AG04449 (cell line): ENCODE results near the gene PRDX4.

Experiments
- CTCF ChIA-PET: fragments of 350-600 bp; formaldehyde crosslinking; extraction: SDS; loops from one replicate; lab custom pipeline; 2021; ENCODE audit warnings: antibody characterized with exemption; lab: Yijun Ruan, JAX
- POLR2A ChIA-PET: fragments of 400-600, 350-600 bp; formaldehyde crosslinking; extraction: SDS; loops from one replicate; lab custom pipeline; 2020; ENCODE audit warnings: antibody characterized with exemption, inconsistent platforms; lab: Yijun Ruan, JAX
- DNase-seq: peaks from one replicate; pipeline ENCODE4 v3.0.0-alpha.2; 2010; ENCODE audit warnings: low read depth, low spot score
- H3K4me3 ChIP-seq: 2 replicates; pipeline ENCODE4 v1.5.1; 2011; ENCODE audit warnings: low read depth, mild to moderate bottlenecking, control low read depth, low read length
- TF ChIP-seq, protein P1 (sequence below): IDR thresholded peaks from one replicate; pipeline ENCODE4 v1.5.1; 2011; ENCODE audit warnings: mild to moderate bottlenecking, moderate library complexity, low read length, control low read depth, inconsistent platforms; ENCODE audit not compliant: insufficient read depth; ENCODE audit errors: missing control alignments

PRDX4 gene

DNA sequence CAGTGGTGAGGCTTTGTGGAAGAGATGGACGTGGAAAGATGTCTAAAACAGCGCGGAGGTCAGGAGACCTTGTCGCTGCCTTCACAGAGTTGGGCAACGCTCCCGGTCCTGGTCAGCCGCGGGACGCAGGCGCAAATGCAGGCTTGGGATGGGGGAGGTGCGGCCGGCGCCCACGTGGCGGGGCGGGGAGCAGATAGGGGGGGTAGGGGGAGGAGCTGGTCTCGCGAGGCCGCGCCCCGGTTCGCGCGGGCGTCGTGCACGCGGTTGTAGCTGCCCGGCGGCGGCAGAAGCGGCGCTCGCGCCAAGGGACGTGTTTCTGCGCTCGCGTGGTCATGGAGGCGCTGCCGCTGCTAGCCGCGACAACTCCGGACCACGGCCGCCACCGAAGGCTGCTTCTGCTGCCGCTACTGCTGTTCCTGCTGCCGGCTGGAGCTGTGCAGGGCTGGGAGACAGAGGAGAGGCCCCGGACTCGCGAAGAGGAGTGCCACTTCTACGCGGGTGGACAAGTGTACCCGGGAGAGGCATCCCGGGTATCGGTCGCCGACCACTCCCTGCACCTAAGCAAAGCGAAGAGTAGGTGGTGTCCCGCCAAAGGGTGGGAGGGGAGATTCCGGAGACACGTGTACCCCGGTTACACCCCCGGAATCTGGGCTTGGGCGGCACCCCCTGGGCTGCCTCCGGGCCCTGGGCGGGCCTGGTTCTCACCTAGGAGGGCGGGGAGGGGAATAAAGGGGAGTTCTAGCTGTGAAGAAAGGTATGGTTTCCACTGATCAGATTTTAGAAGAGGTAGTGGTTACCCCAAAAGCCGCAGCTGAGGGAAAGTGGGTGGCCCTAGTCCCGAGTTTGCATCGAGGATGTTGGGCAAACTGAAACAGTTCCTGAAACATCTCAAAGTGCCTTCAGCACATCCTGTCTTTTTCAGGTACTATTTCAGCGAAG, at the start of gene PRDX4:
PRDX4 (plus strand) TSS at position 255 of the 939 bp plus-strand sequence; CDS start at position 333, 78 bp downstream.
- CTCF ChIA-PET, result no interaction called here
- POLR2A ChIA-PET, result no interaction called here
- H3K4me3 ChIP-seq, result peak within 1 kb of the TSS; percentile 78
- peak; percentile 29 for DNase-seq
- TF ChIP-seq, protein P1, sequence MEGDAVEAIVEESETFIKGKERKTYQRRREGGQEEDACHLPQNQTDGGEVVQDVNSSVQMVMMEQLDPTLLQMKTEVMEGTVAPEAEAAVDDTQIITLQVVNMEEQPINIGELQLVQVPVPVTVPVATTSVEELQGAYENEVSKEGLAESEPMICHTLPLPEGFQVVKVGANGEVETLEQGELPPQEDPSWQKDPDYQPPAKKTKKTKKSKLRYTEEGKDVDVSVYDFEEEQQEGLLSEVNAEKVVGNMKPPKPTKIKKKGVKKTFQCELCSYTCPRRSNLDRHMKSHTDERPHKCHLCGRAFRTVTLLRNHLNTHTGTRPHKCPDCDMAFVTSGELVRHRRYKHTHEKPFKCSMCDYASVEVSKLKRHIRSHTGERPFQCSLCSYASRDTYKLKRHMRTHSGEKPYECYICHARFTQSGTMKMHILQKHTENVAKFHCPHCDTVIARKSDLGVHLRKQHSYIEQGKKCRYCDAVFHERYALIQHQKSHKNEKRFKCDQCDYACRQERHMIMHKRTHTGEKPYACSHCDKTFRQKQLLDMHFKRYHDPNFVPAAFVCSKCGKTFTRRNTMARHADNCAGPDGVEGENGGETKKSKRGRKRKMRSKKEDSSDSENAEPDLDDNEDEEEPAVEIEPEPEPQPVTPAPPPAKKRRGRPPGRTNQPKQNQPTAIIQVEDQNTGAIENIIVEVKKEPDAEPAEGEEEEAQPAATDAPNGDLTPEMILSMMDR, result no peak

DNA sequence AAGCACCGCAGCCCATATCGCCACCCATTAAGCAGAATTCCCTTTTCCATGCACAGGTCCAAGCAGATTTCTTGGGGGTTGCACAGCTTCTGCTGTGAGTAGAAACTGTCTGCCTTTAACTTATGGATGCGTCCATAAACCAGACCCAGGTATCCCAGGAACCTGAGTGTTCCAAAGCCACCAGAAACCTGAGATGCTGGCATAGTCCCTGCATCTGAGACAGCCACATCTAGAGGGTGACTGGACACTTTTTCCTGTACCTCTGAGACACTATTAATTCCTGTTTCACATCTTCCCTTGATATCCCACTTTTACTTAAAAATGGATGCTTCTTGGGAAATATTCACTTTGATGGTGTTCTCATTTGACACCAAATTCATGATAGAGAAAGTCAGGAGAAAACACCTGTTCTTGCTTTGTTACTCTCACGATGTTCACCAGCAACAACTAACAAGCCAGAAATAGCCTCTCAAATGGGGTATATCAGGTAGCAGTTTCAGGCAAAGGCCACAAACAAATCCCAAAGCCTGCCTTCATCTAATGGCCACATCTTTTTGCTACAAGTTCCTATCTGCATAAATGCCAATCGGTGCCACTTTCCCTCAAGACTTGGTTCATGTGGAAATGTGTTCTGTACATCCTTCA, 45.5 kb upstream of the PRDX4 start:
- POLR2A ChIA-PET, result no interaction called here
- DNase-seq, result no peak
- TF ChIP-seq, protein P1, result no peak
- CTCF ChIA-PET, result no interaction called here
- H3K4me3 ChIP-seq, result no peak overlapping the region

DNA sequence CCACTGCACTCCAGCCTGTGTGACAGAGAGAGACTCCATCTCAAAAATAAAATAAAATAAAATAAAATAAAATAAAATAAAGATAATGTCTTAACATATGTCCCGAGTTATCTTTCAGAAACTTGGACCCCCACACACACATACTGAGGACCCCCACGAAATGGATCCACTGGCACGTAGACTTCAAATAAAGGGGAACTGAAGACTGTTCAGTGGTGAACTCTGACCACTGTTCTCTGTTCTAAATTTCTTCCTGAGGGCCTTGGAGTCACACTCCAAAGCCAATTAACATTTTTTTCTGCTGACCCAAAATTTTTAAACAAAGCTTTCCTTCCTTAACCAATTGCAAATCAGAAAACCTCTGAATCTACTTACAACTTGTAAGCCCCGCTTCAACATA, 43.5 kb upstream of the PRDX4 start:
- no peak for DNase-seq
- CTCF ChIA-PET, result no interaction called here
- TF ChIP-seq, protein P1, result no peak

DNA sequence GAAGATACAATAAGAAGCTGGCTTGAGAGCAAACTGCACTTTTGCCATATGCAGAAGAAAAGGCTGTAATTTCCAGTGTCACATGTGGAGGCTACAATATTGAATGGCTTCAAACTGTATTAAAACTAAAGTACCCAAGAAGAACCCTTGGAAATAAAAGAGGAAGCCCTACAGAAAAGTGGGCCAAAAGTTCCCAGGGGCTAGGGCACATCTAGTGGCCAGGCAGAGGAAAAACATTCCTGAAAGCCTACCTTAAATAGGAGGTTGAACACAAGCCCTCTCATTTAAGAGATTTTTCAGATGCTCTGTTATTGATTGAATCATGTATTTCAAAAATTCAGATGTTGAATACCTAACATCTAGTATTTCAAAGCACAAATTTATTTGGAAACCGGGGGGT, 40.6 kb upstream of the PRDX4 start:
- CTCF ChIA-PET, result interaction anchor here (1.6 kb wide), 1 partner anchor 1639 kb away, joined by 3 read pairs; no protein-coding TSS in a partner anchor
- POLR2A ChIA-PET, result no interaction called here
- TF ChIP-seq, protein P1, result no peak

More for the DNA sequence above, 43.5 kb upstream of the PRDX4 start:
- no peak overlapping the region for H3K4me3 ChIP-seq
- POLR2A ChIA-PET, result no interaction called here

DNA sequence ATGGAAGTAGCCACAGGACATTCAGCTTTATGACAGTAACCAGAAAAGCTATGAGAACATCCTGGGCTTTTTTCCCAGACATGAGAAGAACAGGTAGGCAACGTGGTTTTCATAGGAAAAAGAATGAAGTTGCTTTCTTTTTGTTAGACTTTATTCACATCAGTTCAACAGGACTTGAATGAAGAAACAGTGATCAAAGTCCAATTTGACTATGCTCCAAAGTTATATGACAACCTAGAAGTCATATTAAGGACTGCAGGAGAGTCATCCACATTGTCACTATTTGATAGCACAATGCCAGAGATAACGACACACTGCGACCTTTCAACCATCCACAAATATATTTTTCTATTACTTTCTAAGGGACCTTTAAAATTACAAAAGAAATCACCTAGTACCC, 39.2 kb upstream of the PRDX4 start:
- ChIA-PET CTCF (interaction anchor here (1.1 kb wide), 1 partner anchor 1547 kb away, joined by 3 read pairs; no protein-coding TSS in a partner anchor), POLR2A (no interaction called here)
- TF ChIP-seq, protein P1, result no peak
- no peak overlapping the region for H3K4me3 ChIP-seq
- no peak for DNase-seq

More for the DNA sequence above, 40.6 kb upstream of the PRDX4 start:
- DNase-seq, result no peak
- no peak overlapping the region for H3K4me3 ChIP-seq

DNA sequence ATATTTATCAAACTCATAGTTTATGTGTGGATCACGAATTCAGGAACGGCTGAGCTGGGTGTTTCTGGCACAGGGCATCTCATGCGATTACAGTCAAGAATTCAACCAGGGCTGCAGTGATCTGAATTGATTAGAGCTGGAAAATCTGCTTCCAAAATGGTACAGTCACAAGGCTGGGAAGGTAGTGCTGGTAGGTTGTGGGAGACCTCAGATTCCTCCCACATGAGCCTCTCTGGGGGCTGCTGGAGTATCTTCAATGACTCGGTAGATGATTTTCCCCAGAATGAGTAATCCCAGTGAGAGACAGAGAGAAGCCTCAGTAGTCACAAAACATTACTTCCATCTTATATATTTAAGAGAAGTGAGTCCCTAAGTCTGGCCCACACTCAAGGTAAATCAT, 36.2 kb upstream of the PRDX4 start:
- no peak overlapping the region for H3K4me3 ChIP-seq
- ChIA-PET CTCF (interaction anchor here (1.3 kb wide), 1 partner anchor 1646 kb away, joined by 3 read pairs; no protein-coding TSS in a partner anchor), POLR2A (no interaction called here)
- no peak for DNase-seq
- TF ChIP-seq, protein P1, result no peak
